Heart right ventricle (tissue), 16 donors: ENCODE data around the gene OSBPL8. TPM values are rescaled to one million over a fixed set of nuclear protein-coding genes. Genes with fewer than 3 reads are reported as not detected.

Experiments used
- ATAC-seq, 8 donors: fragments of 200-7000 bp; cut with Tn5 transposase; one replicate each; pipeline ENCODE4 v1.9.1; 2020; ENCODE audit warnings: mild to moderate bottlenecking in 8 of 8, moderate library complexity in 8 of 8, moderate number of reproducible peaks in 1 of 8
- DNase-seq, 2 donors: peaks; one replicate each; pipeline ENCODE4 v3.0.0-alpha.2; 2020
- H3K27ac ChIP-seq, 10 donors: fragments of 200-600 bp; sonication (generic) in 2 of 10; one replicate each; pipeline versions ENCODE4 v1.5.0 to v1.8.0; 2020 to 2022; ENCODE audit warnings: mild to moderate bottlenecking in 3 of 10
- H3K27me3 ChIP-seq, 7 donors: fragments of 200-600 bp; one replicate each; pipeline ENCODE4 v1.8.0; 2021 to 2022; ENCODE audit warnings: mild to moderate bottlenecking in 2 of 7
- H3K36me3 ChIP-seq, 9 donors: fragments of 200-600 bp; sonication (generic) in 1 of 9; one replicate each; pipeline versions ENCODE4 v1.5.0 to v1.8.0; 2020 to 2022; ENCODE audit warnings: mild to moderate bottlenecking in 2 of 9
- H3K4me1 ChIP-seq, 9 donors: fragments of 200-600 bp; sonication (generic) in 1 of 9; one replicate each; pipeline versions ENCODE4 v1.5.0 to v1.8.0; 2020 to 2022; ENCODE audit warnings: mild to moderate bottlenecking in 4 of 9
- H3K4me3 ChIP-seq, 10 donors: fragments of 200-600 bp; sonication (generic) in 2 of 10; one replicate each; pipeline versions ENCODE4 v1.5.0 to v1.8.0; 2020 to 2022; ENCODE audit warnings: mild to moderate bottlenecking in 7 of 10, moderate library complexity in 2 of 10
- H3K9me3 ChIP-seq, 11 donors: fragments of 200-600 bp in 10 of 11; sonication (generic) in 2 of 11; one replicate each; pipeline versions ENCODE4 v1.5.0 to v1.8.0; 2013 to 2022; ENCODE audit warnings: mild to moderate bottlenecking in 2 of 11, control low read depth in 1 of 11, moderate library complexity in 1 of 11
- CTCF ChIP-seq, 9 donors: fragments of 200-600 bp; sonication (generic) in 2 of 9; IDR thresholded peaks; one replicate each; pipeline versions ENCODE4 v1.5.0 to v1.8.0; 2021 to 2022; ENCODE audit warnings: antibody characterized with exemption in 9 of 9, mild to moderate bottlenecking in 5 of 9, moderate library complexity in 1 of 9
- WGBS, 2 donors: extraction: QIAGEN DNeasy Blood & Tissue Kit; methylation state at CpG; one replicate each; pipeline ENCODE4 v1.1.7; 2013; ENCODE audit warnings: inconsistent platforms in 1 of 2; 5-methylcytosine and 5-hydroxymethylcytosine counted together
- intact Hi-C, 10 donors: fragments of 100-400 bp; cut with DNase I; formaldehyde crosslinking; loops; one replicate each; pipeline versions ENCODE4 v1.11.1 to v1.14.2; 2022
- polyA plus RNA-seq, 2 donors: library from polyadenylated mRNA; stranded (reverse); fragments of 200-250 nt; gene quantifications; one replicate each; pipeline ENCODE4 v1.2.3, GENCODE V29; 2013
- total RNA-seq, 10 donors: library from RNA; stranded (reverse); fragmentation: NEBNext Ultra II Directional in 3 of 10; extraction: Animal tissue kit (Norgen Biotek cat#: 25700) in 3 of 10; gene quantifications; one replicate each; pipeline versions ENCODE4 v1.2.1 to v1.2.4, GENCODE V29; 2021 to 2023
- donor health status: Arrhythmogenic right ventricular cardiomyopathy.
- donor health status: ischemic (EF 13 %, LVEDD 7.1; RV severe dilation, severe dysfunction).
- donor health status: healthy with polysubstance abuse.
- donor health status: DM: no; HTN: yes; CAD: no.
- donor health status: DM: no; HTN: no; CAD: no.
- donor health status: ischemic (EF 25% LVEDD 6.9; RV normal size, moderate dysfunction).
- donor health status: ischemic (EF 25% LVEDD 5.7; RV mildly dilated, moderate dysfunction).
- donor health status: healthy.
- donor health status: DM: yes; HTN: yes; CAD: no.
- donor health status: Ischemic cardiomyopathy.
- donor health status: ischemic (EF 35%, LVEDD 5.7; RV mildly dilated, moderate dysfunction).
- donor health status: nonischemic (EF 11% LVEDD 7.7; RV severe dilation, severe dysfunction).
- donor health status: DM: yes; HTN: yes; CAD: no.
- donor health status: PGD.
- donor health status: ischemic (EF 29% LVEDD 5.4; RV normal size, mild dysfunction).
- donor health status: nonischemic (EF 23%, LVEDD 6.1; RV moderate dilation, normal function).

The OSBPL8 gene
- total and polyA plus RNA-seq, 12 donors, result 5.6 to 50.0 (median 33.3) TPM

DNA sequence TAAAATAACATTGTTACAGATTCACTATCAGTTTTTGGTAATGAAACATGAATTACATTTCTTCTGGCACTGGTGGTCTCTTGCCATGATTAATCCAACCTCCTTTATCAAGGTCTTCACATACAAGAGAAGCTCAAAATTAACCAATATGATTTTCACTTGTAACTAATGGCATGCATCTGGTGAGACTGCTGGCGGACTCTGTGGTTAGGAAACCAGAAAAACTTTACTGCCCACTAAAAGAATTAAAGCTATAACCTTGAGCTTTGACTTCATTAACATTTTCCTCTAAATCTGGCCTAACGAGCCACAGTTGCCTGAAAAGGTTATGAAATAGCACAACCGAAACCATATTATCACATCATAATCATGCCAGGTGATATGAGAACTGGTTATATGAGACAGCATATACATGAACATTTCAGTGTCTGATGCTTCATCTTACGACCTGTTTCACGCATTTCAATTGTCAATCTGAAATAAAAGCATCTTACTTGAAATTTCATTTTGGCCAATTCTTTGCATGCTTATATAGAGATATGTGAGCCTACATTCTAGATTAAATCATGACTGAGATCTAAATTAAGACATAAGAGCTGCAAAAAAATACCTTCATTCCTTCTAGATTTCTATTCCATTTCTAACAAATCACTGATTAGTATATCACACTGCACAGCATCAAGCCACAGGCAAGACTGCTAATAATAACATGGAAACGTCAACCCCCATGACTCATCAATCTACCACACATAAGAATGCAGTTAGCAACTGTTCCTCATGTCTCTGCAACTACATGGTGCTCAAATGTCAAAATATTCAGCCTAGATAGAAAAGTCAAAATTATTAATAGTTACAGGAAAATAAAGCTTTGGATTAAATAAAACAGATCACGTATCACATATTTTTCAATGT is 89.3 kb downstream of the OSBPL8 start:
- WGBS, 2 donors, result 57 to 68% methylated on average over 7 of the region's 7 CpGs
- TF ChIP-seq CTCF (IDR thresholded peaks at IDR 0.05), result no peak

GRCh38 chr12:76464631-76465166 is 94.9 kb downstream of the OSBPL8 start:
- Histone ChIP-seq H3K4me1 (peaks cover 1 to 56% (median 19%) of the 10 kb centered on the region in 9 donors), H3K4me3 (no peak overlapping the region), H3K27me3 (no peaks in the 10 kb centered on the region), H3K9me3 (no peaks in the 10 kb centered on the region), H3K36me3 (no peaks in the 10 kb centered on the region), H3K27ac (peak overlapping the region in 5 of 10 donors; percentile 12 to 37 (median 35))
- DNase-seq (no peak), ATAC-seq (peak in 2 of 8 donors; percentile 22 to 65)
- 35 to 54% methylated on average over 5 of the region's 5 CpGs for WGBS, 2 donors
- intact Hi-C loops, result loop anchor here in 5 of 10 donors (5.0 to 10.0 kb wide), 2 partner anchors 90 to 93 kb away; partner anchors contain the start of gene OSBPL8 (in 5 of the 5)
- no peak for TF ChIP-seq CTCF (IDR thresholded peaks at IDR 0.05)

More for the DNA sequence above, 89.3 kb downstream of the OSBPL8 start:
- DNase-seq, result peak in 1 of 2 donors; percentile 49
- Histone ChIP-seq H3K4me1 (peaks cover 4 to 53% (median 31%) of the 10 kb centered on the region in 9 donors), H3K4me3 (no peak overlapping the region), H3K27ac (peak overlapping the region; percentile 24 to 83 (median 78)), H3K9me3 (no peaks in the 10 kb centered on the region), H3K27me3 (no peaks in the 10 kb centered on the region), H3K36me3 (no peaks in the 10 kb centered on the region)
- peak; percentile 90 to 99 (median 96) for ATAC-seq
- intact Hi-C loops, result loop anchor here in 1 of 10 donors (2.0 kb wide), 1 partner anchor 63 kb away; no protein-coding TSS in a partner anchor

DNA sequence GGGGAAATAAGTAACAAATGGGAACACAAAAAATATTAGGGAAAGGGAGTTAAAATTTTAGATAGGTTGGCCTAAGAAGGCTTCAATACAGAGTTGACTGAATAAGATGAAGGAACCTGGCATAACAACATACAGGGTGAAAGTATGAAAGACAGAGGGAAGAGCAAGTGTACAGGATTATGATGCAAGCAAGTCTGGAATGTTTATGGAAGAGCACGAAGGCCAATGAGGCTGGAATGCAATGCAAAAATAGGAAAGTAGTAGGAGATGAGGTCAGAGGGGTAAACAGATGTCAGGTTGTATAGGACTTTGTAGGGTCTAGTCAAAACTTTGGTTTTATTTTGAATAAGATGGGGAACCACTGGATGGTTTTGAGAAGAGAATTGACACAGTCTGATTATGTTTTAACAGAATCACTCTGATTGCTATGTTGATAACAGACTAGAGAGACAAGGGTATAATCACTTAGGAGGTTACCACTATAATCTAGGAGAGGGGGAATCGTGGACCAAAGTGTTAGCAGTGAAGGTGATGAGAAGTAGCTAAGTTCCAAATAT is 96.8 kb downstream of the OSBPL8 start:
- 58 to 68% methylated on average over 2 of the region's 2 CpGs for WGBS, 2 donors
- H3K36me3 ChIP-seq, result no peaks in the 10 kb centered on the region
- H3K27me3 ChIP-seq, result no peaks in the 10 kb centered on the region
- DNase-seq, result no peak
- H3K27ac ChIP-seq, result no peak overlapping the region
- H3K4me1 ChIP-seq, result peaks cover 0 to 42% (median 14%) of the 10 kb centered on the region in 9 donors
- no peak for ATAC-seq
- H3K4me3 ChIP-seq, result no peak overlapping the region
- no peak for TF ChIP-seq CTCF (IDR thresholded peaks at IDR 0.05)
- no peaks in the 10 kb centered on the region for H3K9me3 ChIP-seq
- intact Hi-C loops, result loop anchor here in 3 of 10 donors (5.0 to 10.0 kb wide), 2 partner anchors 92 to 95 kb away; partner anchors contain the start of gene OSBPL8 (in 3 of the 3)

GRCh38 chr12:76460807-76461206 is 98.8 kb downstream of the OSBPL8 start:
- no peak for DNase-seq
- Histone ChIP-seq H3K36me3 (no peaks in the 10 kb centered on the region), H3K27ac (no peak overlapping the region), H3K27me3 (no peaks in the 10 kb centered on the region), H3K4me3 (no peak overlapping the region), H3K4me1 (peaks cover 0 to 34% (median 12%) of the 10 kb centered on the region in 9 donors), H3K9me3 (no peaks in the 10 kb centered on the region)
- no peak for TF ChIP-seq CTCF (IDR thresholded peaks at IDR 0.05)
- intact Hi-C loops, result loop anchor here in 3 of 10 donors (5.0 to 10.0 kb wide), 2 partner anchors 94 to 96 kb away; partner anchors contain the start of gene OSBPL8 (in 3 of the 3)
- no peak for ATAC-seq
